Central memory CD8-positive, alpha-beta T cell (primary cell): Measurements from ENCODE around the gene RFX6.
A peak's percentile ranks its signal among the peaks of the same experiment; 100 is the strongest.
"Not testable (repeated sequence)": the region's sequence is repeated elsewhere in the genome, so short reads cannot be mapped to it uniquely, and the experiment has no call there.

Experiments used
- ATAC-seq: fragments of 150-1000 bp; cut with Tn5 transposase; replicated peaks from 2 replicates; pipeline ENCODE4 v1.10.0; 2022; ENCODE audit warnings: mild to moderate bottlenecking, moderate FRiP score, moderate number of reproducible peaks; ENCODE audit not compliant: poor library complexity, severe bottlenecking; ENCODE audit errors: extremely low read depth
- DNase-seq, 2 donors: peaks; one replicate each; pipeline ENCODE4 v3.0.0; 2021; ENCODE audit warnings: low spot score in 2 of 2
- H3K27ac Mint-ChIP-seq: one replicate; pipeline ENCODE4 v1.8.0; 2022; ENCODE audit warnings: low read depth, mild to moderate bottlenecking, moderate library complexity, mixed read lengths
- H3K27me3 Mint-ChIP-seq: one replicate; pipeline ENCODE4 v1.8.0; 2022; ENCODE audit warnings: mixed read lengths
- H3K36me3 Mint-ChIP-seq: one replicate; pipeline ENCODE4 v1.8.0; 2022; ENCODE audit warnings: mild to moderate bottlenecking, moderate library complexity, mixed read lengths; ENCODE audit not compliant: insufficient read depth
- H3K4me1 Mint-ChIP-seq: one replicate; pipeline ENCODE4 v1.8.0; 2022; ENCODE audit warnings: mixed read lengths
- H3K4me3 Mint-ChIP-seq: one replicate; pipeline ENCODE4 v1.8.0; 2022; ENCODE audit warnings: mild to moderate bottlenecking, moderate library complexity, mixed read lengths
- H3K9me3 Mint-ChIP-seq: one replicate; pipeline ENCODE4 v1.8.0; 2022; ENCODE audit warnings: mixed read lengths

Gene RFX6, protein sequence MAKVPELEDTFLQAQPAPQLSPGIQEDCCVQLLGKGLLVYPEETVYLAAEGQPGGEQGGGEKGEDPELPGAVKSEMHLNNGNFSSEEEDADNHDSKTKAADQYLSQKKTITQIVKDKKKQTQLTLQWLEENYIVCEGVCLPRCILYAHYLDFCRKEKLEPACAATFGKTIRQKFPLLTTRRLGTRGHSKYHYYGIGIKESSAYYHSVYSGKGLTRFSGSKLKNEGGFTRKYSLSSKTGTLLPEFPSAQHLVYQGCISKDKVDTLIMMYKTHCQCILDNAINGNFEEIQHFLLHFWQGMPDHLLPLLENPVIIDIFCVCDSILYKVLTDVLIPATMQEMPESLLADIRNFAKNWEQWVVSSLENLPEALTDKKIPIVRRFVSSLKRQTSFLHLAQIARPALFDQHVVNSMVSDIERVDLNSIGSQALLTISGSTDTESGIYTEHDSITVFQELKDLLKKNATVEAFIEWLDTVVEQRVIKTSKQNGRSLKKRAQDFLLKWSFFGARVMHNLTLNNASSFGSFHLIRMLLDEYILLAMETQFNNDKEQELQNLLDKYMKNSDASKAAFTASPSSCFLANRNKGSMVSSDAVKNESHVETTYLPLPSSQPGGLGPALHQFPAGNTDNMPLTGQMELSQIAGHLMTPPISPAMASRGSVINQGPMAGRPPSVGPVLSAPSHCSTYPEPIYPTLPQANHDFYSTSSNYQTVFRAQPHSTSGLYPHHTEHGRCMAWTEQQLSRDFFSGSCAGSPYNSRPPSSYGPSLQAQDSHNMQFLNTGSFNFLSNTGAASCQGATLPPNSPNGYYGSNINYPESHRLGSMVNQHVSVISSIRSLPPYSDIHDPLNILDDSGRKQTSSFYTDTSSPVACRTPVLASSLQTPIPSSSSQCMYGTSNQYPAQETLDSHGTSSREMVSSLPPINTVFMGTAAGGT

DNA sequence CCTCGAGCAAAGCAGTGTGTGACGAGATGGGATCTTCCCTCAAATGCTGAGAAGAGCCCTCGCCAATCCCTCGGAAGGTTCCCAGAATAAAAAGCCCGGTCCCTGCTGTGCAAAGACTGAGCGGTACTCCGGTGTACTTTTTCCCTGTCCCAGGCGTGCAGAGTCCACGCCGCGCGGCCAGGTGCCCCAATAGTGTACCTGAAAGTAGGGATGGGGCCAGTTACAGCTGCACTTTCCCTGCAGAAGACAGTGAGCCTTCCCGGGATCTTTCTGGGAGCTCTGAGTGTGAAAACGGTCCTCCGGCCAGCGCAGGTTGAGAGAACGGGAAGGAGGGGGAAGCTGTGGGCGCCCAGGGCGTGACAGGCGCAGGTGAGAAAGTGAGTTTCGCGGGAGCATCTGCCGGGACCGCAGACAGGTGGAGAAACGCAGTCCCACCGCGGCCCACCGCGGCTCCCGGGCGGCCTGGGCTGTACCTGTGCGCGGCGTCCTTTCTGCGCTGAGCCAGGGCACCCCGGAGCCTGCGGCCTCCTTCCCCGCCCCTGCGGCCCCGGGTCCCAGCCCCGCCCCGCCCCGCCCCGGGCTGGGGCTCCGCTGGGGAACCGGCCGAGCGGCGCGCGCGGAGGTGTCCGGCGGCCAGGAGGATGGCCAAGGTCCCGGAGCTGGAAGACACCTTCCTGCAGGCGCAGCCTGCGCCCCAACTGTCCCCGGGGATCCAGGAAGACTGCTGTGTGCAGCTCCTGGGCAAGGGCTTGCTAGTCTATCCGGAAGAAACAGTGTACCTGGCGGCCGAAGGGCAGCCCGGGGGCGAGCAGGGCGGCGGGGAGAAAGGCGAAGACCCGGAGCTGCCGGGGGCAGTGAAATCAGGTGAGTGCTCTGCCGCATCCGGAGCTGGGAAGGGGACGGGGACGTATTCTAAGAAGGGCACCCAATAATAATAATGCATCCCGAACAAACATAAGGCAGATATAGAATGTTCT lies at the start of gene RFX6:
TSS of gene RFX6 (plus strand) at position 608 of the 977 bp plus-strand sequence. CDS start at position 642, 34 bp downstream.
- Mint-ChIP-seq H3K4me1 (peaks cover 11% of the 10 kb centered on the region), H3K36me3 (no peaks in the 10 kb centered on the region), H3K27ac (no peak within 1 kb of the TSS), H3K9me3 (peaks cover 6% of the 10 kb centered on the region), H3K4me3 (peak within 1 kb of the TSS; percentile 6), H3K27me3 (peaks cover 31% of the 10 kb centered on the region)
- ATAC-seq (peak; percentile 24), DNase-seq (no peak)

DNA sequence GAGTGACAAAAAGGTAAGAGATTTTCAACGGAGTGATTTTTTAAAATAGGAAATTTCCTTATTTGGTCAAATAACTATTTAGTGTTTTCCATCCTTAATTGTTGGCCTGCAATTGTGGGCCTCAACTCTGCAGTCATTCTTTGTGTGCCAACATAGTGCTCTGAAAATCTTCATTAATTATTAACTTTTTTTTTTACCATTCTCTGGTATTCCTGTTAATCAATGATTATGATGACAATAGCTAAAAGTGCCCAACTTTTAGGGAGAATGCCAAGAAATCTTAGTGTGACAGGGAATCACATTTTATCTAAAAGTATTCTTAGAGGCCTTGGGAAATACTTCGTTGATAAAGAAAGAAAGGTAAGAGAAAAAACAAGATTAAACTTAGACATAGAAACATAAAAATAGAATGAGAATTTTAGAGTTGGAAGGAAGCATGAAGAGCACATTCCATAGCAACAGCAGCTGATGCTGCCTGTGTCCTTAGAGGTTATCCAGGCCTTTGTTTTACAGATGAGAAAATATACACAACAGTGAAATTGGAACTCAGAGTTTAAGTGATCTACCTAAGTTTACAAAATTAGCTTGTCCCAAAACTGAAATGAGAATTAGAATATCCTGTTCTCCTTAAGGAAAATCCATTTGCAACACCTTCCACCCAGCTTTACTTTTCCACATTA lies 49.3 kb upstream of the RFX6 start:
- H3K4me3 Mint-ChIP-seq = no peak overlapping the region
- no peaks in the 10 kb centered on the region for H3K27me3 Mint-ChIP-seq
- no peak for DNase-seq
- no peaks in the 10 kb centered on the region for H3K36me3 Mint-ChIP-seq
- H3K9me3 Mint-ChIP-seq = peaks cover 10% of the 10 kb centered on the region
- H3K27ac Mint-ChIP-seq = no peak overlapping the region
- H3K4me1 Mint-ChIP-seq = no peaks in the 10 kb centered on the region
- no peak for ATAC-seq

DNA sequence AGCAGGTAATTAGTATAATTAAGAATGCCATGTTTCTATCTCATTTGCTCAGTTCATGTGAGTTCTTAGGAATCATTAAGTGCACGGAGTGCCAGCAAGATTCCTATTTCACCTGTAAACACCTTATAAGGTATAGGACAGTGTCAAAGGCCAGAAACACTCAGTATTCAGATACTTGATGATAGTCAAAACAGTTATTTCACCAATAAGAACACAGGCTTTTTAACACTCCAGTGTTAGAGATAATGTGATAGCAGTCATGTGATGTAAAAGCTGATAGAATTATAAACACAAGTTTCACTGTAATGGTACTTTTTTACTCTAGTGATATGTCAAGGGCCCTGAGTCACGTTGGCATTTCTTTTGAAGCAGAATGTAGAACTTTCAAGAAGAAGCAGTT lies 48.1 kb upstream of the RFX6 start, which contains the start of gene GPRC6A:
TSS of gene GPRC6A (minus strand) at position 101 of the 400 bp plus-strand sequence. CDS start at position 31, 70 bp downstream.
- ATAC-seq = no peak
- no peaks in the 10 kb centered on the region for H3K36me3 Mint-ChIP-seq
- H3K27ac Mint-ChIP-seq = no peak within 1 kb of the TSS
- H3K27me3 Mint-ChIP-seq = no peaks in the 10 kb centered on the region
- no peak for DNase-seq
- H3K4me1 Mint-ChIP-seq = no peaks in the 10 kb centered on the region
- no peak within 1 kb of the TSS for H3K4me3 Mint-ChIP-seq
- H3K9me3 Mint-ChIP-seq = peaks cover under 1% of the 10 kb centered on the region

DNA sequence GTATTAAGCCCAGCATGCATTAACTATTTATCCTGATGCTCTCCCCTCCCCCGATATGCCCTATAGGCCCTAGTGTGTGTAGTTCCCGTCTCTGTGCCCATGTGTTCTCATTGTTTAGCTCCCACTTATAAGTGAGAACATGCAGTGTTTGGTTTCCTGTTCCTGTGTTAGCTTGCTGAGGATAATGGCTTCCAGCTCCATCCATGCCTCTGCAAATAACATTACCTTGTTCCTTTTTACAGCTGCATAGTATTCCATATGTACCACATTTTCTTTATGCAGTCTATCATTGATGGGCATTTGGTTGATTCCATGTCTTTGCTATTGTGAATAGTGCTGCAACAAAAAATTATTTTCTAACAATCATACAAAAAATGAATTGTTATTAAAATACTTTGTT lies 42.5 kb upstream of the RFX6 start:
- H3K36me3 Mint-ChIP-seq, H3K4me1 Mint-ChIP-seq: not testable (repeated sequence)
- peaks cover 11% of the 10 kb centered on the region for H3K9me3 Mint-ChIP-seq

DNA sequence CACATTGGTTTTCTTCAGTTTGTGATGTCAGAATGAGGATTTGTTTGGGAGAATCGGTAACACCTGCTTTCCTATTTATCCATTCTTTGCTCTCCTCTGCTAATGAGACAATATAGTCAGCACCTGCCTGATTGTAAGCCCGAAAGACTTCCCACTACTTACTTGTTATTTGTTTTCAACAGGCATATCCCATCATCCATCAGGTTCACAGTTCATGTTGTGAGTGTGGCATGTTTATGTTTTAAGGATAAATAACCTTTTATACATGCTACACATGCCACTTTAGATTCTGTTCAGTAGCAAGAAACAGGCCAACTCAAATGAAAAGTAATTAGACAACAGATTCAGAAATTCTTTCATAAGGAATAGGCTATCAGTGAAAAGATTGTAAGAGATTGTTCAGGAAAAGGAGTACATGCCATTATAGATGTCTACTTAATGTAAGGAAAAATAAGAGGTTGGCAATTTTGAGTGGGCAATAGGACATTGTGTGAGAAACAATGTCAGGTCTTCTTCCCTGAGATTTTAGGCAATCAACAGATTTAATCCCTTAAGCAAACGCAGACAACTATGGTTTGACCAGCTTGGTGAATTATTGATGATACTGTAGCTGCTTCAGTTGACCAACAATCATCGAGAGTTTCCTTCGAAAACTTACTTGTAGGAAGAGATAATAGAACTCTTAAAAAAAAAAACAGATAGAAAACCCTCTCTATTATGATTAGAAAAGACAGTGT lies 40.3 kb upstream of the RFX6 start:
- no peak for DNase-seq
- Mint-ChIP-seq H3K9me3 (peaks cover 11% of the 10 kb centered on the region), H3K27me3 (peaks cover 7% of the 10 kb centered on the region), H3K4me1 (no peaks in the 10 kb centered on the region), H3K36me3 (no peaks in the 10 kb centered on the region), H3K27ac (no peak overlapping the region), H3K4me3 (no peak overlapping the region)
- no peak for ATAC-seq

More for the DNA sequence above, 42.5 kb upstream of the RFX6 start:
- not testable (repeated sequence) for H3K4me3 Mint-ChIP-seq, H3K27me3 Mint-ChIP-seq, ATAC-seq, DNase-seq, H3K27ac Mint-ChIP-seq

DNA sequence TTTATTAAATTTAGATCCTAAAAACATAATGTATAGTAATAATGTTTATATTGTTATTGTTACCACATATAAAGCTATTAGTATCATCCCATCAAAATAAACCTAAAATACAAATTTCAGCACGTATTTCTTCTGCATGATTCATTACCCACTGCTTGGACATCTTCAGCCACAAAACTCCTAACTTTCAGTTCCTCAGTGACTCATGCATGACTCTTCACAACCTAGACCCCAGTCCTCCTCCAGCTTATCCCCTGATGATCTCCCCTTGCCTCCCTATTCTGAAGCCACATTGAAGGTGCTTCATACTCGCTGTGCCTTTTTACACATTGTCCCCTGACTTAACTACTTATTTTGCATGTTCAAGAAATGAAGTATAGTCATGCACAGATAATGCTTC lies 37.0 kb upstream of the RFX6 start:
- H3K27ac Mint-ChIP-seq = no peak overlapping the region
- no peaks in the 10 kb centered on the region for H3K36me3 Mint-ChIP-seq
- no peak overlapping the region for H3K4me3 Mint-ChIP-seq
- H3K27me3 Mint-ChIP-seq = peaks cover 11% of the 10 kb centered on the region
- no peak for DNase-seq
- no peaks in the 10 kb centered on the region for H3K4me1 Mint-ChIP-seq
- no peak for ATAC-seq
- peaks cover 5% of the 10 kb centered on the region for H3K9me3 Mint-ChIP-seq

DNA sequence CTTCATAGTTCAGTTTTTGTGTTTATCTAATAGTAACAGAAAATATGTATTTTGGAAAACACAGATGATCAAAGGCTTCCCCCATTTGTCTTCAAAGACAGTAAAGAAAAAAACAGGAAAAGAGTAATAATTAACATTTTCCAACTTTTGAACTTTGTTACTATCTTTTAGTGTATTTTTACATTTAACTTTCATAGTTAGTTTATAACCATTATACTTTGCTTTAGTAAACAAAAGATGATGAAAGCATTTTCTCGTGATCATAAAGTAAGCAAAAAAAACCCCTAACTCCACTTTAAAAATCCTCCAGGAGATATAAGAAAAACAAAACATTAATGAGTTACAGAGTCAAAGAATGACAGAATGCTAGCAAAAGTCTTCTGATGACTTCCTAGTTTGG lies 34.6 kb upstream of the RFX6 start:
- no peak overlapping the region for H3K27ac Mint-ChIP-seq
- no peak for DNase-seq
- H3K9me3 Mint-ChIP-seq = peaks cover 5% of the 10 kb centered on the region
- no peaks in the 10 kb centered on the region for H3K36me3 Mint-ChIP-seq
- H3K4me3 Mint-ChIP-seq = no peak overlapping the region
- ATAC-seq = no peak
- H3K27me3 Mint-ChIP-seq = peaks cover 9% of the 10 kb centered on the region
- H3K4me1 Mint-ChIP-seq = no peaks in the 10 kb centered on the region

DNA sequence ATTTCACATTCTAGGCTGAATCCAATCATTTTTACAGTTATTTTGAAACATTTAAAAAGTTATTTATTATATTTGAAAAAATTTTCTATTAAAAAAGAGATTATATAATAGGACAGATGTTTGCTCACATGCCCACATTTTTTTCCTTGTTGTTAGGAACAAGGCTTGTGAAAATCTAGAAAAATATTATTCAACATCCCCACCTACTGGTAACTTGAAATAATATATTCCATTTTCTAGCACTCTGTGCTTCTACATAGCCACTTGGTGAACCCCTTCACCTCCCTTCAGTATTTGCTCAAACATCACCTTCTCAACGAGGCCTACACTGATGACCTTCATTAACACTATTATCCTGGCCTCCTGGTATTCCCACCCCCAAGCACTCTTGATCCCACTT lies 29.8 kb upstream of the RFX6 start:
- H3K36me3 Mint-ChIP-seq = no peaks in the 10 kb centered on the region
- ATAC-seq = no peak
- H3K27me3 Mint-ChIP-seq = peaks cover 9% of the 10 kb centered on the region
- H3K27ac Mint-ChIP-seq = no peak overlapping the region
- no peaks in the 10 kb centered on the region for H3K9me3 Mint-ChIP-seq
- no peaks in the 10 kb centered on the region for H3K4me1 Mint-ChIP-seq
- no peak for DNase-seq
- H3K4me3 Mint-ChIP-seq = no peak overlapping the region

DNA sequence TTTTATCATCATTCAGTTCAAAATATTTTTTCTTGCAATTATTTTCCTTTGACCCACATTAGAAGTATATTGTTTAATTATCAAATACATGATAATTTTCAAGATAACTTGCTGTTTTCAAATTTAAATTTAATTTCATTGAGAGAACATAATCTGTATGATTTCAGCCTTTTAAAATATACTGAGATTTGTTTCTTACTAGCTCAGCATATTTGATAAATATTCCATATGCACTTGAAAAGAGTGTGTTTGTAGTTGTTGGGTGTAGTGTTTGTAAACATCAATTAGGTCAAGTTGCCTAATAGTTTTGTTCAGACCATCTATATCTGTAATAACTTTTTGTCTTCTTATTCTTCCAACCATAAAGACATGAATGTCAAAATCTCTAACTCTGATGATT lies 19.0 kb upstream of the RFX6 start:
- DNase-seq (no peak), ATAC-seq (no peak)
- H3K9me3 Mint-ChIP-seq = peaks cover 35% of the 10 kb centered on the region
- H3K27ac Mint-ChIP-seq = no peak overlapping the region
- H3K4me3 Mint-ChIP-seq = no peak overlapping the region
- no peaks in the 10 kb centered on the region for H3K4me1 Mint-ChIP-seq
- no peaks in the 10 kb centered on the region for H3K27me3 Mint-ChIP-seq
- H3K36me3 Mint-ChIP-seq = no peaks in the 10 kb centered on the region

DNA sequence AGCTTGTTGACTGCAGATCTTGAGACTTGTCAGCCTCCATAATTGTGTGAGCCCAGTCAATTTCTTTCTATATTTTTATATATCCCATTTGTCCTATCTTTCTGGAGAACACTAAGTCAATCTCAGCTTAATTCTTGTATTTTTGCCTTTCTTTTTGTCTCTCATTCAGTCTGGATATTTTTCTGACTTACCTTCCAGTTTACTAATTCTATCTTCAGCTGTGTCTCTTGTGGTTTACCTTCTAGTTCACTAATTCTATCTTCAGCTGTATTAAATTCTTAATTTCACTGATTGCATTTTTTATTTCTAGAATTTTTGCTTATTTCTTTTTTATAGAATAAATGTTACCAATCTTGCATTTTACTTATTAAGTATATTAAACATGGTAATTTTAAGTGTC lies 17.8 kb upstream of the RFX6 start:
- no peaks in the 10 kb centered on the region for H3K4me1 Mint-ChIP-seq
- H3K4me3 Mint-ChIP-seq = no peak overlapping the region
- H3K27ac Mint-ChIP-seq = no peak overlapping the region
- no peaks in the 10 kb centered on the region for H3K36me3 Mint-ChIP-seq
- H3K9me3 Mint-ChIP-seq = peaks cover 35% of the 10 kb centered on the region
- DNase-seq = no peak
- no peaks in the 10 kb centered on the region for H3K27me3 Mint-ChIP-seq
- ATAC-seq = no peak

DNA sequence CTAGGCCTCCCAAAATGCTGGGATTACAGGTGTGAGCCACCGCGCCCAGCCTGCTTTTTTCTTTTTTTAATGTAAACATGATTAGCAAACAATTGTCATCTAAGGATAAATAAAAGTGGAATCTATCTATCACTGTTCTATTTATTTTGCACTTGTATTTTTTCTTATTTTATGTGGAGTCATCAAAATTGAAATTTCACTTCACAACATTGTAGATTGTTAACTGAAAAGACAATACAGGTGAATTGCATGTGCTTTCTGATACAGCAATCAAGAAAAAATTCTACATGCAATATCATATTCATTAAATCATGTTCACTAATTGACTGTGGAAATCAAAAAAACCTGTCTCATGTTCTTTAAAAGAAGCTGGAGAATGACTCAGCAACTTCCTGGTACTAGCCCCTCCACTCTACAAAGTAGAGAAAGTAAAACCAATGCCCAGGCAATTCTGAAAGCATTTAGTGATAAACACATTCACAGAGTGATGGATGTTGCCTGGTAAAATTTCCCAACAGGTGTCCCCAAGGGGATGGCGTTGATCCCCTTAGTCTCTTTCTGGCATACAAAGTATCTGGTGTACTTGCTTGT lies 10.7 kb upstream of the RFX6 start:
- Mint-ChIP-seq H3K4me3 (no peak overlapping the region), H3K9me3 (peaks cover 14% of the 10 kb centered on the region), H3K27ac (no peak overlapping the region), H3K27me3 (no peaks in the 10 kb centered on the region), H3K36me3 (no peaks in the 10 kb centered on the region), H3K4me1 (no peaks in the 10 kb centered on the region)
- no peak for ATAC-seq
- no peak for DNase-seq
